Activated T-helper 2 cell treated with anti-CD3 and anti-CD28 coated beads, Interferon-gamma antibody, Interleukin-2, Interleukin-4, amounts not matched to agents 10 μg/mL and 5 μg/mL and 100 μg/mL, durations not matched to agents 14 hours and 24 hours and 36 hours (primary cell): ENCODE results near the gene FAM50A. TPM values are rescaled to one million over a fixed set of nuclear protein-coding genes. Genes with fewer than 3 reads are reported as not detected.
A peak's percentile ranks its signal among the peaks of the same experiment; 100 is the strongest.

Experiments
- DNase-seq: peaks from one replicate; pipeline ENCODE4 v3.0.0; 2021; ENCODE audit warnings: low spot score
- H3K27ac Mint-ChIP-seq: one replicate; pipeline ENCODE4 v1.8.0; 2021; ENCODE audit warnings: mixed read lengths
- H3K27me3 Mint-ChIP-seq: one replicate; pipeline ENCODE4 v1.8.0; 2021; ENCODE audit warnings: low read depth, mixed read lengths
- H3K36me3 Mint-ChIP-seq: one replicate; pipeline ENCODE4 v1.8.0; 2021; ENCODE audit warnings: low read depth, mixed read lengths
- H3K4me1 Mint-ChIP-seq: one replicate; pipeline ENCODE4 v1.8.0; 2021; ENCODE audit warnings: low read depth, mixed read lengths
- H3K4me3 Mint-ChIP-seq: one replicate; pipeline ENCODE4 v1.8.0; 2021; ENCODE audit warnings: low read depth, mild to moderate bottlenecking, moderate library complexity, mixed read lengths
- H3K9me3 Mint-ChIP-seq: one replicate; pipeline ENCODE4 v1.8.0; 2021; ENCODE audit warnings: mixed read lengths
- intact Hi-C: fragments of 100-400 bp; cut with micrococcal nuclease; formaldehyde crosslinking; loops from one replicate; pipeline ENCODE4 v1.15.1; 2023
- total RNA-seq: library from RNA; stranded (reverse); gene quantifications from 2 replicates; pipeline ENCODE4 v1.2.3, GENCODE V29; 2022

FAM50A gene
- total RNA-seq, 1 donor from 2014 or later: 84.1 TPM

DNA sequence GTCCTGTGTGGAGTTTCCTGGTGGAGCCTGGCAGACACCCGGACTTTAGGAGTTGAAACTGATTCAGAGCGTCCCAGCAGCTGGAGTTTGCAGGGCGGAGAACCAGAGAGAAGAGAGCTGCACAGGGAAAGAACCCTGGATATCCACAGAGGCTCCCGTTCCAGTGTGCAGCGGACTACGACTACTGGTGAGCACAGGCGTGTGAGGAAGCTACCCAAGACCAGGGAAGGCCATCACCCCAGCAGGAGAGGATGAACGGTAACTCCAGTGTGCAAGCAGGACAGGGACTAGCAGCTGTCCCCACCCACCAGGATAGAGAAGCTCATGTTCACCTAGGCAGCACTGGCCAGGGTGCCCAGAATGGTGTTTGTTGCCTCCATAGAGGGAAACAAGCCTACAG is 32.9 kb downstream of the FAM50A start:
- Mint-ChIP-seq H3K27ac (no peak overlapping the region), H3K9me3 (no peaks in the 10 kb centered on the region)

DNA sequence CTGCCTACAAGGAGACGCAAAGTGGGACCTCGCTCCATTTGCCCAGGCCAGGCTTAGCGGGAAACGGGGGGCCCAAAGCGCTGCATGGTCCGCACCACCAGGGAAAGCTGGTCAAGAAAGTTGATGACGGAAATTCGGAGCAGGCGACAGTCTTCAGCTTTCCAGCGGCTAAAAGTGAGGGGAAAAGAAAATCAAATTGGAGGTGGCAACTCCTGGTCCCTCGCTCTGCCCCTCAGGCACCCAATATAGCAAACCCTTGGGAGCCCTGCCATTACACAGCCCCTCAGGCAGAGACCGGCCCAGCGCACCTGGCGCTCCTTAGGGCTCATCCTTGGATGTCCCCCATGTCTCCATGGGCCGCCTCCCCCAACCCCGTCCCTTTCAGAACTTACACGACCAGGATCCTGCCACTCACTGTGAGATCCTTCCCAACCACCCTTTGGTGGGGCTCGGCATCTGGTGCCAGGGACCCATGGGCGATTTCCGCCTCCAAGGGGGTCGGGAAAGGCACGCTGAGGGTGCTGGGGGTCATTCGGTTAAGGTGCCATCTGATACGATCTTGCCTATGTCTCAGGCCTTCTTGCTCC is 34.0 kb downstream of the FAM50A start:
- Mint-ChIP-seq H3K36me3 (peaks cover 9% of the 10 kb centered on the region), H3K9me3 (no peaks in the 10 kb centered on the region), H3K27ac (peak overlapping the region; percentile 94), H3K4me1 (peaks cover 10% of the 10 kb centered on the region), H3K4me3 (peak overlapping the region; percentile 91), H3K27me3 (no peaks in the 10 kb centered on the region)
- intact Hi-C loops: loop anchor here (5.0 kb wide), 2 partner anchors 36 to 39 kb away; partner anchors contain the start of genes FAM3A and FAM50A
- no peak for DNase-seq

More for the DNA sequence above, 32.9 kb downstream of the FAM50A start:
- peaks cover 14% of the 10 kb centered on the region for H3K36me3 Mint-ChIP-seq
- peaks cover 10% of the 10 kb centered on the region for H3K4me1 Mint-ChIP-seq
- no peak for DNase-seq
- H3K27me3 Mint-ChIP-seq: no peaks in the 10 kb centered on the region
- intact Hi-C loops: loop anchor here (5.0 kb wide), 2 partner anchors 35 to 40 kb away; partner anchors contain the start of genes FAM3A and FAM50A
- H3K4me3 Mint-ChIP-seq: no peak overlapping the region

DNA sequence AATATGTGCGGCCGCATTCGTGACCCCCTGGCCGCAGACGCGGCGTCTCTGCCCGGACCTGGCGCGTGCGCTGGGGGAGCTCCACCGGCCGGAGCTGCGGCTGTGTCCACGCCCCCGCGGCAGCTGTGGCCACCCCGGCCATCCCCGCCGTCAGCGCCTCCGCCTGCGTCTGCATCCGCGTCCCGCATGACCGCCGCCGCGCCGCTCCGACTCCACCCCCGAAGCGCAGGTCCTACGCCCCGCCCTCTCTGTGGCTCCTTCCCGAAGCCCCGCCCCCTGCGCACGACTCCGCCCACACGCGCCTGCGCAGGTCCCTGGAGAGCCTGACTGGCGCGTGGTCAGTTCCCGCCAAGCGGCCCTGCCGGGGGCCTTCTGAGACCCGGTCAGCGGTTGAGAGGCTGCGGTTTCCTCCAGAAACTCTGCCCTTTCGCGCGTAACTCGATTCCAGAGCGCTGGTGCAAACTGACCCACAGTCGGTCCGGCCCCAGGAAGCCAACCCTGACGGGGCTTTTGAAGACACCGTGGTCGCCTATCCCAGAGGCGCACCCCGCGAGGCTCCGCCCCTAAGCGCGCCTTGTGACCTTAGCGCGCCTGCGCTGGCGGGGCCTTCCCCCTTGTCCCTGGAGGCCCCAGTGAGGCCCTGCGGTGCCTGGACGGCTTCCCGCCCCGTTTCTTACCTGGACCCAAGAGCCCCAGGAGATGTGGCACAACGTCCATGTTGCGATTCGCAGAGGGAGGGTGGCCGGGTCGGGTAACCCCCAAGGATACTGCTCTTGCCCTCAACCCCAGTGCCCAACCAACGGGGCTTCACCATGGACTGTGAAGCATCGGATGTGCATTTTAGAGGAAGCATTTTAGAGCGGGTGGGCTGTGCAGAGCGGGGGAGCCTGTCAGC is 35.0 kb downstream of the FAM50A start, which contains the start of gene LAGE3:
TSS of gene LAGE3 (minus strand) at position 554 of the 895 bp plus-strand sequence. CDS start at position 188, 366 bp downstream.
- intact Hi-C loops: loop anchor here (1.0 to 5.0 kb wide), 3 partner anchors 37 to 551 kb away; partner anchors contain the start of genes FAM3A and FAM50A
- H3K36me3 Mint-ChIP-seq: peaks cover 11% of the 10 kb centered on the region
- no peaks in the 10 kb centered on the region for H3K27me3 Mint-ChIP-seq
- H3K4me1 Mint-ChIP-seq: peaks cover 14% of the 10 kb centered on the region
- peak within 1 kb of the TSS; percentile 94 for H3K27ac Mint-ChIP-seq
- no peaks in the 10 kb centered on the region for H3K9me3 Mint-ChIP-seq
- peak; percentile 92 for DNase-seq
- H3K4me3 Mint-ChIP-seq: peak within 1 kb of the TSS; percentile 91

DNA sequence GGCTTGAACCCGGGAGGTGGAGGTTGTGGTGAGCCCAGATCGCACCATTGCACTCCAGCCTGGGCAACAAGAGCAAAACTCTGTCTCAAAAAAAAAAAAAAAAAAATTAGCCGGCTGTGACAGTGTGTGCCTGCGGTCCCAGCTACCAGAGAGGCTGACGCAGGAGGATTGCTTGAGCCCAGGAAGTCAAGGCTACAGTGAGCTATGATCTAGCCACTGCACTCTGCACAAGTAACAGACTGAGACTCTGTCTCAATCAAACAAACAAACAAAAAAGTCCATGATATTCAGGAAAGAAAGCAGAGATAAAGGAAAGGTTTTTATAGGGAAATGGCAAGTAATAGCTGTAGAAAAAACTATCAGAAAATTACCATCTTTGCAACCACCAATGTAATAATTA is 37.3 kb downstream of the FAM50A start:
- H3K4me3 Mint-ChIP-seq: no peak overlapping the region

DNA sequence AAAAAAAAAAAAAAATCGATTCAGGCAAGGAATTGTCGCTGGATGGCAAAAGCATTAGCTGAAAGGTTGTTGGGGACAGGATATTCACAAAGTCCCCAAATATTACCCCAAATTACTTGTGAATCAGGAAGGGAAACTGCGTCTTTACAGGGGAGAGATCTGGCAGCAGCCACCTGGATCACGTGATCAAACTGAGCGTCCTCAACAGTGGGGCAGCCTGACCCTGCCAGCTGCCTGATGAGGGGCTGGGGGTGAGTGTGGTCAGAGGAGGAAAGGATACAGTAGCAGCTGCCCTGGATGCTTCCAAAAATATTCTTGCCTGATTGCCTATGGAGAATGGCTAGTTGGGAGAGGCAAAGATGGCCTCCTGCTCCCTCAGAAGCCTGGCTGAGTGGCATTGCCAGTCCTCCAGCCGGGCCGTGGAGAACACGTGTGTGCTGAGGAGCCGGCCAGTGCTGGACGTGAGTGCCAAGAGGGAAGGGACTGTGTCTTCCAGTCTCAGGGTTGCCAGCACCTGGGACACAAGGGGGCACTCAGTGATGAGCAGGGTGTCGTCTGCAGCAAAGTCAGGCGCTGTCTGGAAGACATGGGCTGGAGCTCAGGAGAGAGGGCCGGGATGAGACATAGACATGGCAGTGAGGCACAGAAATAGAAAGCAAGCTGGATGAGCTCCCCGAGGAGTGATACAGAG is 38.1 kb downstream of the FAM50A start:
- Mint-ChIP-seq H3K36me3 (peaks cover 17% of the 10 kb centered on the region), H3K4me1 (peaks cover 15% of the 10 kb centered on the region), H3K4me3 (no peak overlapping the region), H3K27me3 (no peaks in the 10 kb centered on the region), H3K9me3 (no peaks in the 10 kb centered on the region), H3K27ac (no peak overlapping the region)
- no peak for DNase-seq
- intact Hi-C loops: no loop called here

More for the DNA sequence above, 37.3 kb downstream of the FAM50A start:
- intact Hi-C loops: no loop called here
- Mint-ChIP-seq H3K27ac (peak overlapping the region; percentile 22), H3K27me3 (no peaks in the 10 kb centered on the region), H3K9me3 (no peaks in the 10 kb centered on the region), H3K4me1 (peaks cover 15% of the 10 kb centered on the region), H3K36me3 (peaks cover 17% of the 10 kb centered on the region)
- DNase-seq: no peak

DNA sequence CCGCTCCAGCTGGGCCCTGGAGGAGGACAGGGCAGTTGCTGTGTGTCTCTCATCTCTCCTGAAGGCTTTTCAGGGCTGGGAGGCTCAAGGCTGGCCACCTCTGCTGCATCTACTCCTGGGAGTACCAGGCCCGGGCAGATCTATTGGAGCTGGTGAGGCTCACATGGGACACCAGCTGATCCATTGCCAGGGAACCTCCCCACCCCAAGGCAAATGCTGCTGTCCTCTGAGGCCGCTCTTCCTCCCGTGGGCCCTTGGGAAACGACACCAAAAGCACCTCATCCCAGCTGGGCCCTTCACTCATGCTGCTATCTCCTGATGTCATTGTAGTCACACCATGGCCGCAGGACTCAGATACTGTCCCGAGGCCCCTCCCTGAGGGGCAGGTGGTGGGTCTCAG is 38.8 kb downstream of the FAM50A start:
- H3K4me3 Mint-ChIP-seq: no peak overlapping the region
- intact Hi-C loops: no loop called here
- no peak for DNase-seq
- peaks cover 20% of the 10 kb centered on the region for H3K36me3 Mint-ChIP-seq
- no peaks in the 10 kb centered on the region for H3K9me3 Mint-ChIP-seq
- peaks cover 14% of the 10 kb centered on the region for H3K4me1 Mint-ChIP-seq
- no peak overlapping the region for H3K27ac Mint-ChIP-seq
- H3K27me3 Mint-ChIP-seq: no peaks in the 10 kb centered on the region

DNA sequence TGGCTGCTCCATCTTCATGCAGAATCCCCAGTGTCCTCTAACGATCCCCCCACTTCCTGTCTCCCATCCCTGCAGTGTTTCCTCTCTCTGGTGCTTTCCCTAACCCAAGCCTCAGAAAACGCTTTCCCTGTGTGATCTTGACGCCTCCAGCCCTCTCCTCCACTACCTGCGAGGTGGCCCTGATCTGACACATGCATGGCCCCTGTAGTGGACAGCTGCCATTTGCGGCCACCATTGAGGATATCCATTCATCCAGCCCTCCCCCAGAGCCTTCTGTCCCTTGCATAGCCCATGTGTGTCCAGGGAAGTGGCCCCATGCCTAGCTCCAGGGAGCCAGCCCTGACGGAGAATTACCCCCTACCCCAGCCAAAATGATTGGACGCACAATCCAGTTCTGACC is 39.4 kb downstream of the FAM50A start:
- intact Hi-C loops: no loop called here
- peaks cover 25% of the 10 kb centered on the region for H3K36me3 Mint-ChIP-seq
- no peak for DNase-seq
- peak overlapping the region; percentile 26 for H3K4me3 Mint-ChIP-seq
- H3K27ac Mint-ChIP-seq: peak overlapping the region; percentile 42
- no peaks in the 10 kb centered on the region for H3K9me3 Mint-ChIP-seq
- peaks cover 13% of the 10 kb centered on the region for H3K4me1 Mint-ChIP-seq
- no peaks in the 10 kb centered on the region for H3K27me3 Mint-ChIP-seq

DNA sequence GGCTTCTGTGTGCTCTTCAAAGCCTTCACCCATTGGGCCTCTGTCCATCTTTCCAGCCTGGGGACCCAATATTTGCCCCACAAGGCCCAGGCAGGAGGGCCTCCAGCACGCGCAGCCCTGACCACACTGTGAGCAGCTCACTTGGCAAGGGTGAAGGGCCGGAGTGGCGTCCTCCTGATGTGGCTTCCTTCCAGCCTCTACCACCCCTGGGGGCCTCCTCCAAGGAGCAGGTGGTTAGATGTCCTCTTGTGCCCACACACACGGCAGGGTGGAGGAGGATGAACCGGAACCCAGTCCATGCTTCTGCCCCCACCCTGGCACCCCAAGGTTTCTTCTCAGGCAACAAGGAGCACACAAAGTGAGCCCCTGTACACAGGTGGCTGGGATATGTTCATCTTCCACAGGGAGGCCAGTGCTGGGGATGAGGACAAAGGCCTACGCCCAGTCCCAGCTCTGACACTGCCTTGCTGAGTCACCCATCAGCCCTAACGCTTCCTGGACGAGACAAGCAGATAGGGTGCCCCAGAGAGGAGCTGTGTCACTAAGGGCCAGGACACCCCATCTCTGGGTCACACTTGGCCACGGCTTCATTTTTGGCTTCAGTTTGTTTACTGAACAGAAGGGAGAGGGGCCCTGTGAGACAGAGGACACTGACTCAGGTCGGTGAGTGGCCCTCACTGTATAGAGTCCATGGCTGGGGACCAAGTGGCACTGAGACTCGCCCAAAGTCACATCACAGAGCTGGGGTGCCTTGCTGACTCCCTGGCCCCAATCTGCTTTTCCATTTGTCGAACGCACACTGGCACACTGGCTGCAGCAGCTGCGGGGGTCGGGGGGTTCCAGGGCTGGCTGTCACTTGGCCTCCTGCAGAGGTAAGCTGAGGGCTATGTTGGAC is 40.6 kb downstream of the FAM50A start:
- Mint-ChIP-seq H3K4me1 (peaks cover 12% of the 10 kb centered on the region), H3K27me3 (no peaks in the 10 kb centered on the region), H3K9me3 (no peaks in the 10 kb centered on the region), H3K4me3 (peak overlapping the region; percentile 71), H3K27ac (no peak overlapping the region), H3K36me3 (peaks cover 31% of the 10 kb centered on the region)
- intact Hi-C loops: loop anchor here (5.0 kb wide), 1 partner anchor 48 kb away; no protein-coding TSS in a partner anchor
- DNase-seq: no peak

DNA sequence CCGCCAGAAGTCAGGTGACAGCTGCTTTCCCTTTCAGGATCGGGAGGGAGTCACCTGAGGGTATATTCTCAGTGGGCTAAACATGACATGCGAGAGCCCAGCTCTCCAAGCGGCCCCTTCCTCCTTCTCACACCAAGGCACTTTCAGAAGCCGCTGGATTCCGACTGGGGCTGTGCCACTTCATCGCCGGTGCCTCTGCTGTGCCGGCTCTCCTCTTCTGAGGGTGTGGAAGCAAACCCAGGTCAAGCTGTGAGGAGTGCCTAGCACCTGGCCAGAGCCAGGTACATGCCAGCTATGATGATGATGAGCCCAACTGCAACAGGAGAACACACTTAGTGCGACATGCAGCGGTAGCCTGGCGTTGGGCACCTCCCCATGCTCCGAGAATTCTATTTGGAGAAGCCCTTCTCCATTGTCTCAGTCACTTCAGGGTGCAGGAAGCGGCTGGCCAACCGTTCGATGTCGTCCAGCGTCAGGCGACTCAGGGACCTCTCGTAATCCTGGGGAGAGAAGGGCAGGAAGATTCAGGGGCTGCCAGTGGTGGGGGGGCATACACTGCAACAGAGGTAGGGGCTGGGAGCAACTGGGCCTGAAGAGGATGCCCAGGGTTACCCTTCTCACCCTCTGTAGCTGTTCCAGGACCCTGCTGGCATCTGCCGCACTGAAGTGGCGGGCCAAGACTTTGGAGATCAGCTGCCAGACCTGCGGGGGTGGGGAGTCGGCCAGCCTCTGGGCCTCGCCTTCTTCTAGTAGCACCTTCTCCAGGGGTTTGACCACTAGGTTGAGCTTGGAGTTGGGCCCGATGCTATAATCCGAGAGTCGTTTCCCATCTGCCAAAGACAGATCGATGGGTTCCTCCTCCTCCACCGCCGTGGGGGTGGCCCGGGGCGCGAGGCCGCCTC is 41.5 kb downstream of the FAM50A start:
- peaks cover 31% of the 10 kb centered on the region for H3K36me3 Mint-ChIP-seq
- H3K27ac Mint-ChIP-seq: peak overlapping the region; percentile 58
- H3K4me1 Mint-ChIP-seq: peaks cover 15% of the 10 kb centered on the region

DNA sequence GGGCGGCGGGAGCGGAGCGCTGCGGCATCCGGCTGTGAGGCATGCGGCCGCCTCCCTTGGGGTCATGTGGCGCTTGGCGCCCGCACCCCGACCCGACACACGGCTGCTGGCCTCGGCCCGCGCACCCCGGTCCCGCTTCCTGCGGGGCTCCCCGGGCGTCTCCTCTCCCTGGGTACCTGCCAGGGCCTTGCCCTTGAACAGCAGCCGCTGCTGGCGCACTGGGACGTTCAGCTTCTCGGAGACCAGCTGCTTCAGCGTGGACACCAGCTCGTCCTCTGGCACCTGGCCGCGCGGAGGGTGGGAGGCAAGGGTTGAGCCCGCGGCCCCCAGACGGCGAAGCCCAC is 42.1 kb downstream of the FAM50A start:
- no peaks in the 10 kb centered on the region for H3K27me3 Mint-ChIP-seq
- H3K4me3 Mint-ChIP-seq: peak overlapping the region; percentile 21
- no peak overlapping the region for H3K27ac Mint-ChIP-seq
- DNase-seq: peak; percentile 29
- peaks cover 15% of the 10 kb centered on the region for H3K4me1 Mint-ChIP-seq
- intact Hi-C loops: loop anchor here (5.0 kb wide), 1 partner anchor 46 kb away; no protein-coding TSS in a partner anchor
- peaks cover 31% of the 10 kb centered on the region for H3K36me3 Mint-ChIP-seq
- no peaks in the 10 kb centered on the region for H3K9me3 Mint-ChIP-seq

More for the DNA sequence above, 41.5 kb downstream of the FAM50A start:
- no peaks in the 10 kb centered on the region for H3K27me3 Mint-ChIP-seq
- intact Hi-C loops: loop anchor here (5.0 kb wide), 1 partner anchor 47 kb away; no protein-coding TSS in a partner anchor
- no peaks in the 10 kb centered on the region for H3K9me3 Mint-ChIP-seq
- H3K4me3 Mint-ChIP-seq: peak overlapping the region; percentile 71
- no peak for DNase-seq
